ENCODE measurements around the gene SLC13A2. TPM values are rescaled to one million over a fixed set of nuclear protein-coding genes. Genes with fewer than 3 reads are reported as not detected.

SLC13A2 gene
- total and polyA plus RNA-seq, 9 of the 15 experiments (the other 6 are each of a cell fraction or from before 2014, with no cell fraction given) = 0.13 TPM; not detected in 8

- TF ChIP-seq NR2C1 (IDR thresholded peaks at IDR 0.05) (peak; percentile 28; the same call in 1 of the 2 replicates), NR2C1 (tag; IDR thresholded peaks at IDR 0.05) (no peak), GABPA (tag; conservative IDR thresholded peaks at IDR 0.05; ENCODE audit: low read depth) (no peak), OTX1 (CRISPR knock-in tag; IDR thresholded peaks at IDR 0.05) (no peak), TBP (optimal IDR thresholded peaks at IDR 0.05; ENCODE audit: low read depth, low read length) (no peak), RREB1 (CRISPR knock-in tag; IDR thresholded peaks at IDR 0.05) (no peak), FOXK2 (conservative IDR thresholded peaks at IDR 0.05 in 1 of 2, IDR thresholded peaks at IDR 0.05 in 1 of 2; ENCODE audit: low read depth in 2 of 2) (no peak), ZNF778 (CRISPR knock-in tag; IDR thresholded peaks at IDR 0.05) (no peak), SMARCC2 (IDR thresholded peaks at IDR 0.05; ENCODE audit: low read depth) (peak; percentile 65; the same call in 1 of the 2 replicates), PML (IDR thresholded peaks at IDR 0.05; ENCODE audit: low read length) (no peak), CTCF (IDR thresholded peaks at IDR 0.05 in 2 of 3, conservative IDR thresholded peaks at IDR 0.05 in 1 of 3; ENCODE audit: insufficient read depth in 2 of 3, low read depth in 1 of 3, low read length in 3 of 3) (peak in 2 of 3 experiments; percentile 16 to 24; a peak in 1 of 6 replicates), RBBP5 (IDR thresholded peaks at IDR 0.05; ENCODE audit: borderline replicate concordance, insufficient read depth, low read length, poor library complexity, severe bottlenecking) (no peak)
Observed at GRCh38 chr17:28511858-28512461, 38.5 kb downstream of the SLC13A2 start (continued).
